Glutamatergic neuron (in vitro differentiated cells): ENCODE measurements around the gene TRPM5. TPM values are rescaled to one million over a fixed set of nuclear protein-coding genes. Genes with fewer than 3 reads are reported as not detected.

Experiments
- DNase-seq: peaks from one replicate; pipeline ENCODE4 v3.0.0; 2022
- H3K27ac Mint-ChIP-seq: one replicate; pipeline ENCODE4 v1.8.0; 2020; ENCODE audit warnings: mild to moderate bottlenecking, mixed read lengths, inconsistent platforms; ENCODE audit not compliant: unreplicated experiment
- H3K27me3 Mint-ChIP-seq: one replicate; pipeline ENCODE4 v1.8.0; 2020; ENCODE audit warnings: mild to moderate bottlenecking, moderate library complexity, mixed read lengths, inconsistent platforms; ENCODE audit not compliant: unreplicated experiment
- H3K36me3 Mint-ChIP-seq: one replicate; pipeline ENCODE4 v1.8.0; 2020; ENCODE audit warnings: mild to moderate bottlenecking, mixed read lengths, inconsistent platforms; ENCODE audit not compliant: unreplicated experiment
- H3K4me1 Mint-ChIP-seq: one replicate; pipeline ENCODE4 v1.8.0; 2020; ENCODE audit warnings: mild to moderate bottlenecking, low read depth, mixed read lengths, inconsistent platforms; ENCODE audit not compliant: unreplicated experiment
- H3K4me3 Mint-ChIP-seq: one replicate; pipeline ENCODE4 v1.8.0; 2020; ENCODE audit warnings: mild to moderate bottlenecking, mixed read lengths, inconsistent platforms; ENCODE audit not compliant: unreplicated experiment
- H3K9me3 Mint-ChIP-seq: one replicate; pipeline ENCODE4 v1.8.0; 2020; ENCODE audit warnings: mild to moderate bottlenecking, moderate library complexity, mixed read lengths, inconsistent platforms; ENCODE audit not compliant: unreplicated experiment
- CTCF ChIP-seq: fragments of 200-600 bp; sonication (generic); IDR thresholded peaks from one replicate; pipeline ENCODE4 v1.5.0; 2021; ENCODE audit not compliant: partially characterized antibody, unreplicated experiment
- total RNA-seq: library from RNA; stranded (reverse); fragmentation: NEBNext Ultra II Directional; extraction: Animal tissue kit (Norgen Biotek cat#: 25700); gene quantifications from one replicate; pipeline ENCODE4 v1.2.1, GENCODE V29; 2021; ENCODE audit not compliant: unreplicated experiment

The TRPM5 gene
- total RNA-seq, 1 donor from 2014 or later: not detected

- H3K36me3 Mint-ChIP-seq: peaks cover 26% of the 10 kb centered on the region
- H3K27me3 Mint-ChIP-seq: peaks cover under 1% of the 10 kb centered on the region
- no peak for DNase-seq
- no peak for TF ChIP-seq CTCF
- H3K27ac Mint-ChIP-seq: no peak overlapping the region
- no peaks in the 10 kb centered on the region for H3K4me1 Mint-ChIP-seq
- no peak overlapping the region for H3K4me3 Mint-ChIP-seq
- peaks cover 4% of the 10 kb centered on the region for H3K9me3 Mint-ChIP-seq
Measured at GRCh38 chr11:2477936-2478335, 33.6 kb upstream of the TRPM5 start.

- H3K27me3 Mint-ChIP-seq: no peaks in the 10 kb centered on the region
- DNase-seq: no peak
- TF ChIP-seq CTCF: no peak
- H3K27ac Mint-ChIP-seq: no peak overlapping the region
- H3K36me3 Mint-ChIP-seq: peaks cover 26% of the 10 kb centered on the region
- peaks cover 4% of the 10 kb centered on the region for H3K9me3 Mint-ChIP-seq
- H3K4me3 Mint-ChIP-seq: no peak overlapping the region
- no peaks in the 10 kb centered on the region for H3K4me1 Mint-ChIP-seq
Measured at GRCh38 chr11:2477254-2477653, 32.9 kb upstream of the TRPM5 start.

- H3K27me3 Mint-ChIP-seq: peaks cover 5% of the 10 kb centered on the region
- no peaks in the 10 kb centered on the region for H3K4me1 Mint-ChIP-seq
- H3K27ac Mint-ChIP-seq: no peak overlapping the region
- no peak for DNase-seq
- H3K9me3 Mint-ChIP-seq: peaks cover 10% of the 10 kb centered on the region
- TF ChIP-seq CTCF: no peak
- H3K4me3 Mint-ChIP-seq: no peak overlapping the region
- H3K36me3 Mint-ChIP-seq: peaks cover 18% of the 10 kb centered on the region
Measured at GRCh38 chr11:2475136-2475918, 31.0 kb upstream of the TRPM5 start.

GRCh38 chr11:2474059-2474901, 30.0 kb upstream of the TRPM5 start:
- H3K27me3 Mint-ChIP-seq: peaks cover 10% of the 10 kb centered on the region

More at GRCh38 chr11:2474059-2474901, 30.0 kb upstream of the TRPM5 start:
- H3K4me3 Mint-ChIP-seq: no peak overlapping the region
- no peaks in the 10 kb centered on the region for H3K4me1 Mint-ChIP-seq
- peaks cover 10% of the 10 kb centered on the region for H3K9me3 Mint-ChIP-seq
- TF ChIP-seq CTCF: no peak
- no peak overlapping the region for H3K27ac Mint-ChIP-seq
- DNase-seq: no peak
- H3K36me3 Mint-ChIP-seq: peaks cover 14% of the 10 kb centered on the region
